Measurements from ENCODE around the gene DNHD1.

DNHD1 gene

GRCh38 chr11:6612213-6613041 is 115.3 kb downstream of the DNHD1 start, which contains the start of gene TAF10:
TAF10 (minus strand) TSS chr11:6612216; CDS start chr11:6612189, 27 bp downstream.
- peak; percentile 88 for DNase-seq (ENCODE audit: low read depth)

GRCh38 chr11:6613496-6613895 is 116.4 kb downstream of the DNHD1 start:
- DNase-seq (ENCODE audit: low read depth) = no peak

- no peak for DNase-seq (ENCODE audit: low read depth)
Measured at GRCh38 chr11:6614446-6614845, 117.4 kb downstream of the DNHD1 start.

- DNase-seq (ENCODE audit: low read depth) = no peak
Measured at GRCh38 chr11:6615046-6615445, 118.0 kb downstream of the DNHD1 start.

- no peak for DNase-seq (ENCODE audit: low read depth)
Measured at GRCh38 chr11:6615882-6616585, 119.0 kb downstream of the DNHD1 start.

- no peak for DNase-seq (ENCODE audit: low read depth)
Measured at GRCh38 chr11:6616596-6617250, 119.6 kb downstream of the DNHD1 start.

- no peak for DNase-seq (ENCODE audit: low read depth)
Measured at GRCh38 chr11:6617315-6617781, 120.3 kb downstream of the DNHD1 start.

- peak; percentile 44 for DNase-seq (ENCODE audit: low read depth)
Measured at GRCh38 chr11:6618117-6619003, 121.3 kb downstream of the DNHD1 start.

GRCh38 chr11:6619004-6619745 is 122.1 kb downstream of the DNHD1 start, which contains the start of gene TPP1:
TPP1 (minus strand) TSS chr11:6619422; CDS start chr11:6619400, 22 bp downstream.
- peak; percentile 86 for DNase-seq (ENCODE audit: low read depth)

- no peak for DNase-seq (ENCODE audit: low read depth)
Measured at GRCh38 chr11:6620636-6621035, 123.6 kb downstream of the DNHD1 start.
